ES-I3 (cell line): Measurements from ENCODE around the gene IL1RAPL1.

ENCODE experiments used
- H3K36me3 ChIP-seq: 2 replicates; pipeline ENCODE4 v1.6.1; 2013; ENCODE audit warnings: mild to moderate bottlenecking, low read length, control low read depth, moderate library complexity; ENCODE audit not compliant: insufficient read depth
- H3K4me1 ChIP-seq: 2 replicates; pipeline ENCODE4 v1.6.1; 2013; ENCODE audit warnings: mild to moderate bottlenecking, control low read depth, low read length; ENCODE audit not compliant: insufficient read depth
- H3K9ac ChIP-seq: 2 replicates; pipeline ENCODE4 v1.6.1; 2013; ENCODE audit warnings: low read depth, mild to moderate bottlenecking, low read length, moderate library complexity
- H3K9me3 ChIP-seq: 2 replicates; pipeline ENCODE4 v1.6.1; 2013; ENCODE audit warnings: mild to moderate bottlenecking, low read length, moderate library complexity; ENCODE audit not compliant: control insufficient read depth, insufficient read depth

The IL1RAPL1 gene

GRCh38 chrX:29851857-29852605 lies 1264.8 kb downstream of the IL1RAPL1 start:
- Histone ChIP-seq H3K9me3 (no peaks in the 10 kb centered on the region), H3K36me3 (no peaks in the 10 kb centered on the region; the same call in 1 of the 2 replicates), H3K9ac (no peak overlapping the region)

GRCh38 chrX:29852767-29853166 lies 1265.5 kb downstream of the IL1RAPL1 start:
- no peaks in the 10 kb centered on the region for H3K4me1 ChIP-seq
- no peaks in the 10 kb centered on the region; the same call in 1 of the 2 replicates for H3K36me3 ChIP-seq
- no peaks in the 10 kb centered on the region; the same call in 1 of the 2 replicates for H3K9me3 ChIP-seq
- no peak overlapping the region for H3K9ac ChIP-seq

More at GRCh38 chrX:29851857-29852605, 1264.8 kb downstream of the IL1RAPL1 start:
- no peaks in the 10 kb centered on the region for H3K4me1 ChIP-seq

- H3K4me1 ChIP-seq, result no peaks in the 10 kb centered on the region
- H3K9ac ChIP-seq, result no peak overlapping the region
- H3K9me3 ChIP-seq, result no peaks in the 10 kb centered on the region; the same call in 1 of the 2 replicates
- H3K36me3 ChIP-seq, result no peaks in the 10 kb centered on the region
Observed at GRCh38 chrX:29858714-29859113, 1271.5 kb downstream of the IL1RAPL1 start.

GRCh38 chrX:29862126-29862677 lies 1275.0 kb downstream of the IL1RAPL1 start:
- Histone ChIP-seq H3K4me1 (no peaks in the 10 kb centered on the region), H3K9me3 (no peaks in the 10 kb centered on the region; the same call in 1 of the 2 replicates), H3K9ac (no peak overlapping the region), H3K36me3 (no peaks in the 10 kb centered on the region)

GRCh38 chrX:29867971-29868370 lies 1280.7 kb downstream of the IL1RAPL1 start:
- Histone ChIP-seq H3K4me1 (no peaks in the 10 kb centered on the region), H3K9ac (no peak overlapping the region), H3K36me3 (no peaks in the 10 kb centered on the region), H3K9me3 (no peaks in the 10 kb centered on the region)

GRCh38 chrX:29869837-29870236 lies 1282.6 kb downstream of the IL1RAPL1 start:
- H3K36me3 ChIP-seq, result no peaks in the 10 kb centered on the region

GRCh38 chrX:29870608-29871007 lies 1283.4 kb downstream of the IL1RAPL1 start:
- Histone ChIP-seq H3K4me1 (no peaks in the 10 kb centered on the region), H3K9ac (no peak overlapping the region), H3K9me3 (no peaks in the 10 kb centered on the region), H3K36me3 (no peaks in the 10 kb centered on the region)

More at GRCh38 chrX:29869837-29870236, 1282.6 kb downstream of the IL1RAPL1 start:
- Histone ChIP-seq H3K9me3 (no peaks in the 10 kb centered on the region), H3K9ac (no peak overlapping the region), H3K4me1 (no peaks in the 10 kb centered on the region)

GRCh38 chrX:29872831-29873230 lies 1285.6 kb downstream of the IL1RAPL1 start:
- no peak overlapping the region for H3K9ac ChIP-seq
- H3K9me3 ChIP-seq, result no peaks in the 10 kb centered on the region
- H3K36me3 ChIP-seq, result no peaks in the 10 kb centered on the region
- H3K4me1 ChIP-seq, result no peaks in the 10 kb centered on the region

- Histone ChIP-seq H3K9me3 (no peaks in the 10 kb centered on the region), H3K36me3 (no peaks in the 10 kb centered on the region), H3K9ac (no peak overlapping the region), H3K4me1 (no peaks in the 10 kb centered on the region)
Observed at GRCh38 chrX:29876733-29877132, 1289.5 kb downstream of the IL1RAPL1 start.

- Histone ChIP-seq H3K9ac (no peak overlapping the region), H3K9me3 (no peaks in the 10 kb centered on the region), H3K36me3 (no peaks in the 10 kb centered on the region), H3K4me1 (no peaks in the 10 kb centered on the region)
Observed at GRCh38 chrX:29880977-29881376, 1293.7 kb downstream of the IL1RAPL1 start.

- Histone ChIP-seq H3K4me1 (no peaks in the 10 kb centered on the region), H3K9ac (no peak overlapping the region), H3K9me3 (no peaks in the 10 kb centered on the region), H3K36me3 (no peaks in the 10 kb centered on the region)
Observed at GRCh38 chrX:29890004-29890403, 1302.8 kb downstream of the IL1RAPL1 start.

- Histone ChIP-seq H3K9ac (no peak overlapping the region), H3K4me1 (no peaks in the 10 kb centered on the region), H3K36me3 (no peaks in the 10 kb centered on the region), H3K9me3 (no peaks in the 10 kb centered on the region)
Observed at GRCh38 chrX:29890646-29891200, 1303.5 kb downstream of the IL1RAPL1 start.

GRCh38 chrX:29902004-29902403 lies 1314.8 kb downstream of the IL1RAPL1 start:
- Histone ChIP-seq H3K4me1 (no peaks in the 10 kb centered on the region), H3K9ac (no peak overlapping the region), H3K9me3 (no peaks in the 10 kb centered on the region), H3K36me3 (no peaks in the 10 kb centered on the region)

- Histone ChIP-seq H3K9me3 (no peaks in the 10 kb centered on the region), H3K9ac (no peak overlapping the region), H3K36me3 (no peaks in the 10 kb centered on the region), H3K4me1 (no peaks in the 10 kb centered on the region)
Observed at GRCh38 chrX:29903360-29903759, 1316.1 kb downstream of the IL1RAPL1 start.

- Histone ChIP-seq H3K9me3 (0 out of 2 replicates have a peak, but pooled peaks cover 4% of the 10 kb centered on the region), H3K9ac (no peak overlapping the region), H3K36me3 (no peaks in the 10 kb centered on the region), H3K4me1 (no peaks in the 10 kb centered on the region)
Observed at GRCh38 chrX:29911673-29912072, 1324.4 kb downstream of the IL1RAPL1 start.
